ENCODE measurements around the gene ITPR1.

GRCh38 chr3:4748127-4748526 lies 255.0 kb downstream of the ITPR1 start:
- no peak for TF ChIP-seq POLR2A (IDR thresholded peaks at IDR 0.05)
- no peak for TF ChIP-seq CTCF (IDR thresholded peaks at IDR 0.05)
- TF ChIP-seq EP300 (IDR thresholded peaks at IDR 0.05; ENCODE audit: low read depth): no peak
- no peak for TF ChIP-seq POLR2AphosphoS5 (IDR thresholded peaks at IDR 0.05)
